ENCODE results near the gene OR52I2.

OR52I2 gene

DNA sequence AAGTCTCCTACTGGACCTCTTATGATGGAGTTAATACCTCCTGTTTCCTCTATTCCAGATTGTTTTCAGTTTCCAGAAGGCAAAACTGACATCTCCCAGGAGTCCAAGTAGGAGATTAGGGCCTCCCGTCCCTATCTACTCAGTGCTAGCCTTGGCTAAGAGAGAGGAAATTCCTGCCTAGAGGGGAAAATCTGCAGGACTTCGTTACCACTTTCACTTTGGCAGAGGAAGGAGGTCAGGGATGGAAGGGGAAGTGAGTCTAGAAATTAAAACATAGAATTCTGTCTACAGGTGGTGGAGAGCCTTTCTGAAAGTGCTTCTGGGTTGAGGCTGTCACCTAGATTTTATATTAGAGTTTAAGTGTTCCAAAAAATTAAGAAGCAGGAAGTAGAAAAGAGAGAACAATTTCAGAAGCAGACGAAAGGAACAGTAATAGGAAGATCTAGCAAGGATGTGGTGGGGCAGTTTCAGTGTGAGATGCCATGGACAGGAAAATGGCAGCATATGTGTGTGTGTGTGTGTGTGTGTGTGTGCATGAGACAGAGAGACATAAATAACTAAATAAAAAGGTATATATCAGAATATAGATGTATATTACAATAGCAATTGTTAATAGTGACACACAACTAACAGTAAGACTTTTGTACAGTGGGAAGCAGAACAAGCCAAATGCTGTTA is 28.9 kb downstream of the OR52I2 start:
- no peak for DNase-seq

DNA sequence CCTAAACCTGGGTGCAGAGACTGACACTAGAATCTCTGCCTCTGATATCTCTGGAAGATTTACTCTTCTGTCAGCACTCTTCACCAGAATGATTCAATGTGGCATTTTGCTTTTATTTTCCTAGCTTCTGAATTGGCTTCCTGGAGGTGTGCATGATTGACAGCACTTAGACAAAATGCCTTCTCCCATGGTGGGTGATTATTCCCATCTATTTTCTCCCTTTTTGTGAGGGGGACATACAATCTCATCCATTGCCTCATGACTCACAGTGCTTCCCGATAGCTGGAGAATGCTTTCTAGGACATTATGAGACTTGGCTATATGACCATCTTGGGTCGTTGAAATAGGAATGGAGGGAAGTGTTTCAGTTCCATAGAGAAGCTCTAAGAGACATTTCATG is 30.4 kb downstream of the OR52I2 start:
- DNase-seq: no peak

DNA sequence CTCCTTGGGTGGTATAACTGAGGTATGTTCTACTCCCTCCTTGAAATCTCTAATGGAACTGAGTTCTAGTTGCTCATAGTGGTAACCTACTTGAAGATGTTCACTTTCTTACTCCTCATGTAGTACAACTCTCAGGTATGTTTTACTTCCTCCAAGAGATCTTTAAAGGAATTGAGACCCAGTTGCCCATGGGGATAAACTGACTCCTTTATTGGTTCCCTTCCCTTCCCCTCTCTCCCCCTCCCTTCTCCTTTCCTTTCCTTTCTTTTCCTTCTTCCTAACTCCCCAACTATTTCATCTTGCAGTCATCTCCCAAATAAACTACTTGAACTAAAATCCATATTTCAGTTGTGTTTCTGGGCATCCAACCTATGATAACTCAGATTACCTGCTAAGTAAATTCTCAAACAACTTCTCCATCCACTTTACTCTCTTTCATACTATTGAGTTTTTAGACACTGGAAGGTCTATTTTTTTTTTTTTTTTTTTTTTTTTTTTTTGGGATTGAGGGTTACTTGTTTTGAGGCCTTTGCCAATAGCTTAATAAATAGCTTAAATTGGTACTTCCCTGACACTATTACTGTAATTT is 34.4 kb downstream of the OR52I2 start:
- DNase-seq: no peak

DNA sequence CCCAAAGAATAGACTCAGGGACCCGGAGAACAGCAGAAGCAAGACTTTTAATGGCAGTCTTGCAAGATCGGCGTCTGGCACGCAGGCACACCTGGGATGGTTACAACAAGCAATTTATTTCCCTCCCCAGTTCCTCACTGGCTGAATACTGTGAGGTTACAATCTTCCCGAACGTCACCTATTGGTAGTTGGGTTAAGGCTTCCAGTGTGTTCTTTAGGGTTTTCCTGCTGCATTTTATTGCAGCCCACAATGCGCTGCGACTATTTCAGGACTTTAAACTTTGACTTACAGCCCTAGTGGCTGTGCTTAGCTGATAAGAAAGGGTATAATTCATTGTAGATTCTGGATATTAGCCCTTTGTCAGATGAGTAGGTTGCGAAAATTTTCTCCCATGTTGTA is 38.0 kb downstream of the OR52I2 start:
- DNase-seq: no peak

DNA sequence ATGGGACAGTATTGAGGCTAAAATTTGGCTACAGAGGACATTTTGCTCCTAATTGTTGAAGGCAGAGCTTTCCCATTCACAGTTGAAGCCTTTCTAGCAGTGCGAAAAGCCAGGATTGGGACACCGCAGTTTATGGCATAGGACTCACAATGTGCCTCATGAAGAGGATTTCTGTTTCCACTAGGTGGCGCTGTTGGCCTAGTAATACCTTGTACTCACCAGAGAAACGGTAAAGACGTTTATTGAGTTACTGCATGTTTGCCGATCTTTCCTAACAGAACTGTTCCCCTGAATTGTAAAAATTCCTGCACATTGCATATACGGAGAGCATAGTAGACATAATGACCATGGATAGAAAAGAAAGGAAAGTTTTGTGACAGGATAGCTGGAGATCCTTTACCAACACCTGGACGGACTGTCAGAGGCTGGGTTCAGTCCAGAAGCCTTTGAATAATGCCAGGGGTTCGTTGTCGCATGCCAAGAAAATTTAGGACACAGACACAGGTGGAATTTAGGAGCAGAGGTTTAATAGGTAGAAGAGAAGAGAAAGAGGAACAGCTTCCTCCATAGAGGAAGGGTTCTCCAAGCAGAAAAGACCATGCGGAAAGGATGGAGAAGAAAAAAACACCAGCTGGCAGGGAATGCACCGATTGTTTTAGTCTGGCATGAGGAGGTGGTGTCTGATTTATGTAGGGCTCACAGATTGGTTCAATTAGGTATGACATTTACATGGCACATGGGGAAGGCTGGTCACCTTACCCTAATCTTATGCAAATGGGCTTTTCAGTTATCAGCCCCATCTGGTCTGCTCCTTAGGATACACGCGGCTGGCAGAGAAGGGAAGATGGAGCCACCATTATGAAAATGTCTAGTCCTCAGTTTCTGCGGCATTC is 44.9 kb downstream of the OR52I2 start:
- peak; percentile 91 for DNase-seq

DNA sequence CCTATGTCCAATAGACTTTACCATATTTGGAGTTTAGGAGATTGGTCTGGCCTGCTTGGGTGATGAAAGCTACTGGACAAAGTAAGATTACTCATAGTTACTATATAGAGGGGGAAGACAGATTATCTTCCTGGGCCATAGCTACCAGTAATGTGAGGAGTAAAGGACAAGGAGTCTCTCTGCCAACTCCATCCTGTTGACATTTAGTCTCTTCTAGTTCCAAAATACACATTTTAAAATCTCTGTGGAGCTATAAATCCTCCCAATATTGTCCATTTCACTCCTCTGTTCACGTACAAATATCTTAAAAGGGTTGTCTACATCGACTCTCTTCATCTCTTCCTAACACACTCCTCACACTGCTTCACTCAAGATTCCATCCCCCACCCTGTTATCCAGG is 54.6 kb downstream of the OR52I2 start:
- DNase-seq: no peak

DNA sequence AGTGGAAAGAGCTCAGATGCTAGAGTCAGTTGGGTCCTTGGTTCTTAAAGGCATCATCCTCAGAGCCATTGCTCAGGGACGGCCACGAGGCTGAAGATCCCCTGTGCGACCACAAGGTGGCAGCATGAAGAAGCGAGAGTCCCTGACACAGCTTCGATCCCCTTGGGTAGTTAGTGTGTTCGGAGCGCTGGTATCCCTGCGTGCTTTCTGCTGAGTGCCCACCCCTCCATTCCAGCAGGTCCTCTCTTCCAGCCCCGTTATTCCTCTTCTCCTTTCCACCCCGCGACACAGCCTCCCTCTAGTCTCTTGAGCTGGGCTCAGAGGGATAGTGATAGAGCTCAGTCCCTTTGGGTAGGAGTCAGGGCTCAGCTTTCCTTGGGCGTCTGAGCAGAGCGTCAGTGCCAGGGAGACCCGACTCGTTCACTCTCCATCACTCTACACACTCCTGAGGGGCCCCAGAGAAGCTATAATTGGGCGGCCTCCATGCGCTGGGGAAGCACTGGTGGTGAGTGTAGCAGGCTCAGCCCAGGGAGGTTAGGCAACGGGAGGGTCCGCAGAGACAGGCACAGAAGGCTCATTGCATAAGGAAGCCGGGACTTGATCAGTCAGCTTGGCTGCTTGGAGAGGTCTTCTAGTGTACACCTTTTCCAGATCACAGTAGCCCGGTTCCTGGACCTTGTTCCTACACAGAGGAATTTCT is 55.6 kb downstream of the OR52I2 start, which contains the start of gene OR51D1:
Gene OR51D1 (plus strand): TSS at position 516 of the 700 bp plus-strand sequence. CDS start 2,314 bp downstream, outside the sequence.
- DNase-seq: peak; percentile 77

DNA sequence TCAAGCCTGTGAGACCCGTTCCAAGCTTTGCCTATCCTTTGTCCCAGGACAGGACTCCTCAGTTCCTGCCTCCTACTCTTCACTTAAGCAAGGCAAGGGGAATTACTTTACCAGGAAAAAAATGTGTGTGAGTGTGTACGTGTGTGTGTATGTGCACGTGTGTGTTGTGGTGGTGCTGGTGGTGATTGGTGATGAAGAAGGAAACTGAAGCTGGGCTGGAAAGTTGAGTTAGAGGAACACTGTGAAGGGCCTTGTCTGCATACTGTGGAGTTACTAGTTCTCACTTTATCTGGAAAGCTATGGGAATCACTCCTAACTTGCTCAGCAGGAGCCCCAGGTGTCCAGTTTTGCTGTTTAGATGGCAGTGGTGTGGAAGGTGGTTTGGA is 56.1 kb downstream of the OR52I2 start:
- DNase-seq: no peak

DNA sequence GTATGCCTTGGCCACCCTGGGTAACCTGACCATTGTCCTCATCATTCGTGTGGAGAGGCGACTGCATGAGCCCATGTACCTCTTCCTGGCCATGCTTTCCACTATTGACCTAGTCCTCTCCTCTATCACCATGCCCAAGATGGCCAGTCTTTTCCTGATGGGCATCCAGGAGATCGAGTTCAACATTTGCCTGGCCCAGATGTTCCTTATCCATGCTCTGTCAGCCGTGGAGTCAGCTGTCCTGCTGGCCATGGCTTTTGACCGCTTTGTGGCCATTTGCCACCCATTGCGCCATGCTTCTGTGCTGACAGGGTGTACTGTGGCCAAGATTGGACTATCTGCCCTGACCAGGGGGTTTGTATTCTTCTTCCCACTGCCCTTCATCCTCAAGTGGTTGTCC is 58.4 kb downstream of the OR52I2 start:
- DNase-seq: no peak

DNA sequence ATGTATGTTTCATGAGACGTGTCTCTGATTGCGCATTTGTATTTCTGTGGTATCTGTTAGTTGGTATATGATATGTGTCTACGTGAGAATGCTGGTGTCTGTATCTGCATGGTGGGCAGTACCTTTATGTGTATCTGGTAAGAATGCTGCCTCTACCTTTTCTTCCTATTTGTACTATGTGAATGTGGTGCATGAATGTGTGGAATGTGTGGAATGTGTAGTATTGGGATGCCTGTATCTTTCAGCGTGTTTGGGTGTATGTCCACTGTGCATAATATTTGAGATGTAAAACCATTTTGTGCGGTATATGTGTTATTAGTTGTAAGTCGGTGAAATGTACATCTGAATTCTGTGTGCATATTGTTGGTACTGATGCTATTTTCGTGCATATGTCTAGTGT is 60.0 kb downstream of the OR52I2 start:
- DNase-seq: no peak

DNA sequence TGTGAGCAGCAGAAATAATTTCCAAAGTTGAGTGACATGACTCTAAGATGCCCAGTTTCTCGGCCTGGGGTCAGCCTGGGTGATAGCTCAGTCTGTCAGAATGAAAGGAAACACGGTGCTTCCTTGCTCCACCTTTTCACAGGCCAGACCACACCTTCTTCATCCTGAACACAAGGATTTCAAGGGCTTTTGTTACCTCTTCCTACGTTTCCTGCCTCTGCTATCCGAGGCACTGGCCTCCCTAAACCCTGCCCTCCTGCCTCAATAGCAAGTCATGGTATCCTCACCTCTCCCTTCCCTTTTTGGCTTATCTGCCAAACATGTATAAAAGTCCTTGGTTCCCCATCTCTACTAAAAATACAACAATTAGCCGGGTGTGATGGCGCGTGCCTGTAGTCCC is 60.5 kb downstream of the OR52I2 start:
- no peak for DNase-seq
